ENCODE data around the gene GJB2. TPM values are rescaled to one million over a fixed set of nuclear protein-coding genes. Genes with fewer than 3 reads are reported as not detected.

Gene GJB2
- total and polyA plus RNA-seq, 2 of the 8 experiments (the other 6 are each of a cell fraction or from before 2014, with no cell fraction given): 0.20 to 0.21 TPM

- H2BK20ac ChIP-seq (ENCODE audit: low read length): no peak overlapping the region
- no peak overlapping the region for H3K4ac ChIP-seq (replicated peaks; ENCODE audit: insufficient read length, low read depth, low read length)
- H3K4me2 ChIP-seq (ENCODE audit: insufficient read depth in 1 of 2, low read depth in 2 of 2, low read length in 2 of 2): no peak overlapping the region
- H3K23ac ChIP-seq (ENCODE audit: insufficient read length): no peak overlapping the region
- 83% methylated on average over 8 of the region's 8 CpGs; no CpG with 5 or more reads in 1 of the 2 experiments for WGBS, 2 experiments (ENCODE audit: extremely low coverage in 1 of 2, insufficient coverage in 1 of 2, insufficient read length in 1 of 2, insufficient replicate concordance in 2 of 2, low coverage in 1 of 2, low lambda C conversion rate in 2 of 2, missing lambda C conversion rate in 1 of 2)
- H4K20me1 ChIP-seq (replicated peaks in 1 of 2; ENCODE audit: control insufficient read depth in 1 of 2, insufficient read depth in 2 of 2, low read length in 2 of 2): peaks cover 0 to 9% of the 10 kb centered on the region in 2 experiments
- H2BK15ac ChIP-seq (ENCODE audit: low read length): no peak overlapping the region
- ChIA-PET POLR2A (ENCODE audit: partially characterized antibody) (no interaction called here), CTCF (ENCODE audit: partially characterized antibody) (interaction anchor here (0.8 to 4.3 kb wide), 3 partner anchors 30 to 119 kb away, joined by 3 to 20 read pairs (median 4); no protein-coding TSS in a partner anchor)
- no peak overlapping the region for H2AK5ac ChIP-seq (ENCODE audit: low read depth, low read length)
- H4K8ac ChIP-seq (ENCODE audit: extremely low read depth, insufficient read depth, low read length): no peak overlapping the region; the same call in 1 of the 2 replicates
- H2BK5ac ChIP-seq (ENCODE audit: low read depth, low read length): no peak overlapping the region
- H3K36me3 ChIP-seq (ENCODE audit: control insufficient read depth in 2 of 4, insufficient read depth in 4 of 4, low read length in 3 of 4): no peaks in the 10 kb centered on the region; a peak in 1 of 8 replicates
- no peak overlapping the region for H3K14ac ChIP-seq (ENCODE audit: insufficient read length)
- H3K23me2 ChIP-seq (ENCODE audit: low read depth, low read length): peaks cover 2% of the 10 kb centered on the region
- H3K9me3 ChIP-seq (ENCODE audit: insufficient read depth in 2 of 2, low read depth in 1 of 2, low read length in 1 of 2): no peaks in the 10 kb centered on the region
- no peak for FAIRE-seq
- H2BK12ac ChIP-seq (ENCODE audit: low read depth, low read length): no peak overlapping the region
- no peak overlapping the region for H4K91ac ChIP-seq (replicated peaks; ENCODE audit: insufficient read length, low read length)
- H3K27me3 ChIP-seq (replicated peaks in 1 of 4; ENCODE audit: control insufficient read depth in 3 of 4, extremely low read depth in 1 of 4, insufficient read depth in 3 of 4, low read length in 3 of 4): peaks cover 22 to 33% (median 30%) of the 10 kb centered on the region in 4 experiments
- H3K4me1 ChIP-seq (replicated peaks in 1 of 4; ENCODE audit: control insufficient read depth in 3 of 4, insufficient read depth in 4 of 4, low read length in 3 of 4): peaks cover 0 to 7% (median 2%) of the 10 kb centered on the region in 4 experiments; a peak in 4 of 7 replicates
- no peak overlapping the region for H4K5ac ChIP-seq (ENCODE audit: insufficient read length, low read depth, low read length)
- no peak overlapping the region for H3K27ac ChIP-seq (ENCODE audit: low read depth, low read length)
- H2AFZ ChIP-seq (ENCODE audit: low read length): no peak overlapping the region
- no peak overlapping the region for H3K9ac ChIP-seq (replicated peaks in 1 of 4; ENCODE audit: extremely low read depth in 1 of 4, low read depth in 3 of 4, low read length in 3 of 4)
- H3K56ac ChIP-seq (replicated peaks; ENCODE audit: insufficient read length, low read depth, low read length): no peak overlapping the region
- no peaks in the 10 kb centered on the region for H3K79me2 ChIP-seq (ENCODE audit: control insufficient read depth in 1 of 2, insufficient read depth in 2 of 2, low read length in 2 of 2)
- no peak for DNase-seq (ENCODE audit: low read depth in 1 of 2, low spot score in 2 of 2)
- H3K4me3 ChIP-seq (ENCODE audit: extremely low read depth in 1 of 4, insufficient read depth in 2 of 4, low read depth in 3 of 4, low read length in 4 of 4): no peak overlapping the region
- H3K79me1 ChIP-seq (ENCODE audit: low read depth, low read length): no peaks in the 10 kb centered on the region
- H2BK120ac ChIP-seq (replicated peaks; ENCODE audit: low read depth, low read length): no peak overlapping the region
- no peak for TF ChIP-seq SP2 (IDR thresholded peaks at IDR 0.05; ENCODE audit: low read length)
- TF ChIP-seq SUZ12 (IDR thresholded peaks at IDR 0.05; ENCODE audit: low read length): no peak
- no peak for TF ChIP-seq KDM5A (IDR thresholded peaks at IDR 0.05; ENCODE audit: low read length)
- TF ChIP-seq FOSL1 (IDR thresholded peaks at IDR 0.05; ENCODE audit: insufficient read depth, low read depth, low read length): no peak
- no peak overlapping the region for H3K18ac ChIP-seq (ENCODE audit: extremely low read depth, low read length)
These were observed 34.5 kb upstream of the GJB2 start for GRCh38 chr13:20227288-20227687.
